ENCODE data around the gene ZMYND15.

The ZMYND15 gene

GRCh38 chr17:4716081-4716480 is 23.6 kb upstream of the ZMYND15 start:
- DNase-seq = no peak

GRCh38 chr17:4717791-4718190 is 21.8 kb upstream of the ZMYND15 start:
- DNase-seq = no peak

- no peak for DNase-seq
These were observed 21.4 kb upstream of the ZMYND15 start for GRCh38 chr17:4718276-4718675.

GRCh38 chr17:4719146-4719545 is 20.5 kb upstream of the ZMYND15 start:
- no peak for DNase-seq

GRCh38 chr17:4719684-4720221 is 19.9 kb upstream of the ZMYND15 start:
- DNase-seq = no peak

GRCh38 chr17:4720787-4721186 is 18.8 kb upstream of the ZMYND15 start:
- no peak for DNase-seq

- DNase-seq = no peak
These were observed 18.2 kb upstream of the ZMYND15 start for GRCh38 chr17:4721203-4722135.

GRCh38 chr17:4722678-4723240 is 16.9 kb upstream of the ZMYND15 start:
- no peak for DNase-seq

GRCh38 chr17:4724650-4725049 is 15.0 kb upstream of the ZMYND15 start:
- no peak for DNase-seq

- peak in 1 of 2 experiments; percentile 17 for DNase-seq
These were observed 13.9 kb upstream of the ZMYND15 start for GRCh38 chr17:4725646-4726310.

GRCh38 chr17:4728124-4728523 is 11.5 kb upstream of the ZMYND15 start:
- DNase-seq = no peak

- DNase-seq = peak; percentile 76 to 89
These were observed 6.5 kb upstream of the ZMYND15 start for GRCh38 chr17:4733073-4733531.

- DNase-seq = no peak
These were observed 4.7 kb upstream of the ZMYND15 start for GRCh38 chr17:4734857-4735475.

- peak; percentile 50 to 53 for DNase-seq
These were observed 3.6 kb upstream of the ZMYND15 start for GRCh38 chr17:4735876-4736651.

- DNase-seq = no peak
These were observed 1.2 kb upstream of the ZMYND15 start for GRCh38 chr17:4738136-4739121.

GRCh38 chr17:4740025-4740351 is 355 bp downstream of the ZMYND15 start:
- no peak for DNase-seq

- no peak for DNase-seq
These were observed 951 bp downstream of the ZMYND15 start for GRCh38 chr17:4740584-4740983.

- no peak for DNase-seq
These were observed 1.9 kb downstream of the ZMYND15 start for GRCh38 chr17:4741544-4741943.

- DNase-seq = no peak
These were observed 2.5 kb downstream of the ZMYND15 start for GRCh38 chr17:4742133-4742532.

- no peak for DNase-seq
These were observed 3.0 kb downstream of the ZMYND15 start for GRCh38 chr17:4742629-4743028.

- DNase-seq = no peak
These were observed 3.6 kb downstream of the ZMYND15 start for GRCh38 chr17:4743216-4743615.
